ENCODE measurements around the gene C1orf35.

The C1orf35 gene

GRCh38 chr1:228102791-228103620 lies at the start of gene C1orf35:
TSS of gene C1orf35 (minus strand) at chr1:228103325. CDS start at chr1:228103227, 98 bp downstream.
- peak; percentile 88 to 90 for DNase-seq (ENCODE audit: low read depth in 2 of 2)

GRCh38 chr1:228152918-228153258 lies 49.8 kb upstream of the C1orf35 start:
- DNase-seq (ENCODE audit: low read depth in 2 of 2), result no peak

- no peak for DNase-seq (ENCODE audit: low read depth in 2 of 2)
Measured at GRCh38 chr1:228152097-228152917, 49.2 kb upstream of the C1orf35 start.

GRCh38 chr1:228151180-228151925 lies 48.2 kb upstream of the C1orf35 start:
- no peak for DNase-seq (ENCODE audit: low read depth in 2 of 2)

GRCh38 chr1:228150461-228151179 lies 47.5 kb upstream of the C1orf35 start:
- no peak for DNase-seq (ENCODE audit: low read depth in 2 of 2)

- DNase-seq (ENCODE audit: low read depth in 2 of 2), result no peak
Measured at GRCh38 chr1:228150120-228150460, 47.0 kb upstream of the C1orf35 start.

- DNase-seq (ENCODE audit: low read depth in 2 of 2), result no peak
Measured at GRCh38 chr1:228149406-228150119, 46.4 kb upstream of the C1orf35 start, which contains the start of gene GJC2. TSS of gene GJC2 (plus strand) at chr1:228149930. CDS start at chr1:228157759, 7,829 bp downstream.

GRCh38 chr1:228148935-228149405 lies 45.8 kb upstream of the C1orf35 start:
- DNase-seq (ENCODE audit: low read depth in 2 of 2), result no peak

GRCh38 chr1:228148196-228148861 lies 45.2 kb upstream of the C1orf35 start:
- no peak for DNase-seq (ENCODE audit: low read depth in 2 of 2)

- no peak for DNase-seq (ENCODE audit: low read depth in 2 of 2)
Measured at GRCh38 chr1:228147768-228148167, 44.6 kb upstream of the C1orf35 start.

- DNase-seq (ENCODE audit: low read depth in 2 of 2), result no peak
Measured at GRCh38 chr1:228147151-228147693, 44.1 kb upstream of the C1orf35 start.

- DNase-seq (ENCODE audit: low read depth in 2 of 2), result no peak
Measured at GRCh38 chr1:228146417-228147150, 43.5 kb upstream of the C1orf35 start.

- DNase-seq (ENCODE audit: low read depth in 2 of 2), result no peak
Measured at GRCh38 chr1:228145463-228146416, 42.6 kb upstream of the C1orf35 start.

- DNase-seq (ENCODE audit: low read depth in 2 of 2), result no peak
Measured at GRCh38 chr1:228144993-228145343, 41.8 kb upstream of the C1orf35 start.

GRCh38 chr1:228144193-228144992 lies 41.3 kb upstream of the C1orf35 start:
- no peak for DNase-seq (ENCODE audit: low read depth in 2 of 2)

GRCh38 chr1:228143480-228144192 lies 40.5 kb upstream of the C1orf35 start:
- no peak for DNase-seq (ENCODE audit: low read depth in 2 of 2)

- no peak for DNase-seq (ENCODE audit: low read depth in 2 of 2)
Measured at GRCh38 chr1:228142701-228143136, 39.6 kb upstream of the C1orf35 start.
